GM19025 (cell line): ENCODE results near the gene ARID1B.

Experiments
- ATAC-seq: cut with Tn5 transposase; IDR thresholded peaks from one replicate; pipeline ENCODE4 v1.9.1; 2021; ENCODE audit warnings: mild to moderate bottlenecking, low read depth, moderate library complexity; ENCODE audit not compliant: unreplicated experiment

Gene ARID1B

DNA sequence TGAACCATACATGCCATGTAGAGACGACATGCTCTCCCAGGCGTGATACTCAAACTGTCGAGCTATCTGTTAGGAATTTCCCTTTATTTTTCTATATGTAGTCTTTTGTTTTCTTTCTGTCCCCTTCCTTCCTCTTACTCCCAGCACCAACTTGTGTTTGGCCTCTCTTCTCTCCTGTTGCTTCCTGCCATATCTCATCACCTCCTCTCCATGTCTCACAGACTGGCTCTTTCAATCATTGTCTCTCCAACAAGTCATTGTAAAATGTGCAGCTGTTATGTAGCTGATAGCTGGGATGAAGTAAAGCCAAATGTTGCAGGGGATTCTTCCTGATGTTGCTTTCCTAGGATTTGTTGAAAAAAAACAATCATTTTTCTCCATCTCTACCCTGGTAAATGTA, 311.7 kb downstream of the ARID1B start:
- no peak for ATAC-seq

DNA sequence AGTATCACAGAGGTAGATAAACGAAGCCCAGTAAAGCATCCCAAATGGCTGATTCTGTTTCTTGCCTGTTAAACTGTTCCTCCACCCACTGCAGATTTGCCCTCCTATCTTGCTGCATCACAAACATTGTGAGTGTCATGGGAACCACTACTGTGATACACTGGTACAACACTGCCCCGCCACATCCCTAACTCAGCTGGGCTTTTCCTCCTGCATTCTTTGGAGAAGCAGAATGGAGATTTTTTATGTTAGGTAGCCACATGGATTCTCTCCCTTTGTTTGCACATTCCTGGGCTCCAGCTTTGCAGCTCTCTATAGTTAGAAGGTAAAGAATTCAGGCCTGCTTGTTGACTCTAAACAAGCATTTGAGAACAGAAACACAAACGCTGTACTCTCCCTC, 312.1 kb downstream of the ARID1B start:
- ATAC-seq: no peak

DNA sequence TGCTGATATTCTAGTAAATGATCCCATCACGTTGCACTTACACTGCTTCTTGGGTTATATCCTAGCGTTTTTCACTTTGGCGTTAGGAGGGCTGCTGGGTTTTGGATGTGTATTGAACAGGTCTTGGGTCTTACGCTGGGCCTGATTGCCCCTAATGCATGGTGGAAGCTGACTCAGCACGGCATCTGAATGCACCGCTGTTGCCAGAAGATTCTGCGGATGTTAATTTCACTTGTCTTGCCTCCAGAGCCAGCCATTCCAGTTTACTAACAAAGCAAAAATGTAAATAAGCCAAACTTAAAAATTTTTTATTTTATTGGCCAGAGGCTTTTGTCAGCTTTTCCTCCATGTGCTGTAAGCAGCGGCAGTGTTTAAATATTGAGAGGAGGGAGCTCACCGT, 312.7 kb downstream of the ARID1B start:
- ATAC-seq: no peak

DNA sequence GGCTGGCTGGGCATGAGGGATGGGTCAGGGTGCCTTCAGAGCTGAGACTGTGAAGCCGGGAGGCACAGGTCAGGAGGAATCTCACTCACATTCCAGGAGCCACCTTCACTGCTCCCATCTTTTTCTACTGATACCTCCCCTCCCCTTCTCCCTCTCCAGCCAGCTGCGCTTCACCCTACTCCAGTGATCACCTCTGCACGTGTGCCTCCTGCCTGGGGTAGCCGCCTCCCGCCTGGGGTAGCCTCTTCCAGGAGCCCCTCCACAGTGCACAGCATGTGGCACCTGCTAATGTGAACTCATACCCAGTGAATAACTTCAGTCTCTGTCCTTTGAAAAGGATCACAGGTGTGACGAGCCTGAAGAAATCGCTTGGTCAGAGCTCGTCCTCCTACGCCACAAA, 313.6 kb downstream of the ARID1B start:
- ATAC-seq: no peak

DNA sequence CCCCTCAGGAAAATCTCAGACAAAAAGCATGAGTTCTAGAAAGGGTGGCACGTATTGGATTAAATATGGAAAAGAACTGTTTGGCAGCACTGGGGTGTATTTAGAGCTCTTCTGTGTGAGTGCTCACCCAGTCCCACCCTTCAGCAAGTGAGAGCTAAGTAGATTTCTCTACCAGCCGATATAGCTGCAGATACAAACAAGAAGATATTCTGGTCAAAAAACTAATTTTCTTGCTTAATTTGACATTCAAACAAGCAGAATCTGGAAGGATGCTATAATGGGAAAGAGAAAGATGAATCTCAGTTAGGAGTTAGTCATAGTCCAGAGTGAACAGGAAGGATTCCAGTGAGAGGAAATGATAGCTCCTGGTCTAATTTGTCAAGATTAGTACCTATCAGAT, 314.1 kb downstream of the ARID1B start:
- no peak for ATAC-seq

DNA sequence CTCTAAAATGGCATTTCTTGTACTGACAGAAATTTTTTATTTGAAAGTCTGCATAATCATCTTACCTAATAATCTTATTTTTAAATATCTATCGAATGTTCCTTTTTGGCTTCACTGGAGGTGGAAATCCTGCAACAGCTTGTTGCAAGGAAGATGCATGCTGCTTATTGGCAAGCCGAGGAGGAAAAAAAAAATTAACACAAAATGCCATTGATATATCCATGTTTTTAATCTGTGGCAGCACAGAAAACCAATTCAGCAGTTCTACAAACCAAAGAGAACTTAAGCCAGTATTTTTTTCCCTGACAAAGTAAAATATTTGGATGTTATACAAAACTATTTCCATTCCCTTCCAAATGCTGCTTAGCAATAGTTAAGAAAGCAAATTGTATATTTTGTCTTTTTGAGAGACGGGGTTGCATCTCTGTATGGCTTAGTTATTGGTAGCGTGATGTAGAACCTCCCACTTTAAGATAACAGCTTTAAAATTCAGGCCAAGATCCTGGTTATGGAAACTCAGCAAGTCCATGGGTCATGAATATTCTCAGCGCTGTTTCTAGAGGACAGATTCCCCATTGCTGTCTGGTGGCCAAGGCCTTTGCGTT, 314.8 kb downstream of the ARID1B start:
- ATAC-seq: no peak

DNA sequence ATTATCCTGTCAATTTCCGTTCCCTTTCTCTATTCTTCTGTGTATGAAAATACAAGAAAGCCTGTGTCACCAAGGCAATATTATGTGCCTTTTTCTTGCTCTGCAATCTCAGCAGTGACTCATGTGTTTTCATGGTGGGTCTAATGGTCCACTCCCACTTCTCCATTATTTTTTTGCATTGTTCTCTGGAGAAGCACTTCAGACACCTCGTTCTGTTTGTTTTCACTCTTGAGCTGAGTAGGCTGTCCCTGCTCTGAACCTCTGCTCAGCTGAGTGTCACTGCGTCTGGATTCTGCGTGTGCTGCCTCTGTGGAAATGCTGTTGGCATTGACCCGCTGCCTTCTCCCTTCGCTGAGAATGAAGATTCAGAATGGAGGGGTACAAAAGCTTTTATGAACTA, 315.6 kb downstream of the ARID1B start:
- no peak for ATAC-seq

DNA sequence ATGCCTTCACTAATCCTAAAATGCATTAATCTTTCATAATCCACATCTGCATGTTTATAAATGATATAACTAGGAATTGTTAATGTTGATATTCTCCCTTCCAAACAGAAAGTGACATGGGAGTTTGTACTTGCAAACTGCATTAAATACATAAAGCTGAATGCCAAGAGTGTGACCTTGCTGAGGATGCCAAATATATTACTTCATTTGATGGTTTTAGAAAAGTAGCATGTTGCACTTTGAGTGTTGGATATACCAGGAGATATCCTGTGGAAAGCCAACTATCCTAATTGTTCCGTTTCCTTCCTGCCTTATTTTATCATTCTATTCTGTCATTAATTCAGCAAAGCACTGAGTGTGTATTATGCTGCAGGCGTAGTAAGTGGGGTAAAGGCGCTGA, 316.4 kb downstream of the ARID1B start:
- no peak for ATAC-seq

DNA sequence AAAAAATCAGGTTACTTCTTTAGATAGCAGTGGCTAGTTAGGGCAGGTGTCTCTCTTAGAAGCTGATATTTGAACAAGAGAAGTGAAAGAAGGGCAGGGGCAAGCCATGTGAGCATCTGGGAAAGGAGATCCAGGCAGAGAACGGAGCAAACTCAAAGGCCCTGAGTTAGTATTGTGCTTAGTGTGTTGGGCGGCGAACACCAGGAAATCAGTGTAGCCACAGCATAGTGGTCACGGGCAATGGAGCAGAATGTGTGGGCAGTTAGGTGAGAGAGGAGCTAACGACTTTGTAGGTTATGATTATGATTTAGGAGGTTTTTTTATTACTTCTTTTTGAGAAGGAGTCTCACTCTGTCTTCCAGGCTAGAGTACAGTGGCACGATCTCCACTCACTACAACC, 316.9 kb downstream of the ARID1B start:
- no peak for ATAC-seq

DNA sequence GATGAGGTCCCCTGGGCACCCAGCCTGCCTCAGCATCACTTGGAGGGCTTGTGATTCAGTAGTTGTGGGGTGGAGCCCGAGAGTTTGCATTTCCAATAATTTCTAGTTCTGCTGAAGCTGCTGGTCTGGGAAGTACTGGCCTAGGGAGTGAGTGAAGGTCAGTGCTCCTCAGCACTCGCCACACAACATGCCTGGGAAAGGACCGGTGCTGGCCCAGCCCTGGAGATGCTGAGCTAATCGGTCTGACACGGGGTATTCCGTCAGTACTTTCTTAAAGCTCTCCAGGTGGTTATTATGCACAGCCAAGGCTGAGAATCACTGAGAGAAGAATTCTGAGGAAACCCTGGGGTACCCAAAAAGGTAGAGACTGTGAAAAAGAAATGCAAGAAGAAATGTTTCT, 317.9 kb downstream of the ARID1B start:
- no peak for ATAC-seq

DNA sequence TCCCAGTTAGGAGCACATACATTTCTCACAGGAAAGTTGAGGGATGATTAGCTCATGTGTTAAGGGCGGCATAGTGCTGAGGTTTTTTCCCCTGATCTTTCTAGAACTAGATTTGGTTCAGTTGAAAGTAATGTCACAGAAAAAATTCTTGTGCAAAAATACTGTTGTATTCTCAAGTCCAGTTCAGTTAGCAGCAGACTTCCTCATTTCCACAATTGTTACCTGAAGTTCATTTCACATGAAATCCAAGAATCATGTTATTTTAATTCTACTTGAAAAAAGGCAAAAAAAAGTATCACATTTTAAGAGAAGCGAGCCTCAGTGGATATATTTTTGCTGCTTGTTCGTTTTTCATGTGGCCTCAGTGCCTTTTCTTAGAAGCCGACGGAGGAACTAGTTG, 318.4 kb downstream of the ARID1B start:
- ATAC-seq: no peak

DNA sequence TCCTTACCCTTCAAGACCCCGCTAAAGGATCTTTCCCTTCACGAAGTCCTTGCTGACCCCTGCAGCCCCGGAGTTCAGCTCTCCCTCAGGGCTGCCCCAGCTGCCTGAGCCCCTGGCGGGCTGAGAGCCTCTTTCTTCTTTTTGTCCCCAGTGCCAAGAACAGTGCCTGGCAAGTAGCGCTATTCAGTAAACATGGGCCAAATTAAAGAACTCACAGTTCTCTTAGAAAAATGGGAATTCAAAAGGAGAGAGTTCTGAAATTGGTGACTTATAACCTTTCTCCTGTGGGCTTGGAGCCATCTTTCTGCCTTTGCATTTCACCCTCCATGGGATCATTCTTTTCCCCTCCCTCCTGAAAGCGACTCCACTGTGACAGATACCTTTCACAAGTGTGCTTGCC, 318.9 kb downstream of the ARID1B start:
- ATAC-seq: no peak

DNA sequence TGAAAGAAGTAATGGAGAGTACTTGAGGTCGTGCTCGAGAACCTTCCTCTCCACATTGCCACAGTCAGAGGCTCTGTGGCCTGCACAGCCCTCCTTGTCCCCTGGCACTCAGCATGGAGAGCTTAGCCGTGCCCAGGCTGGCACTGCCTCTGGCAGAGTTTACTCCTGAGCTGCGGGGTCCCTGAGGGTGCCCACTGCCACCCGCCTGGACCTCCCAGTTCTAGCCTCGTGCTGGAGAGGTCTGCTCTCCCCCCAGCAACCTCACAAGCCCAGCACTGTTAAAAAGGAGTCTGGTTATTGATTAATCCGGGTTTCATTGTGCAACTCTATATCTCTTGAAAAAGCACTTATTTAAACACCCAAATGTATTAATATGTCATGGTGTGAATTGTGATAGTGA, 319.3 kb downstream of the ARID1B start:
- ATAC-seq: no peak

DNA sequence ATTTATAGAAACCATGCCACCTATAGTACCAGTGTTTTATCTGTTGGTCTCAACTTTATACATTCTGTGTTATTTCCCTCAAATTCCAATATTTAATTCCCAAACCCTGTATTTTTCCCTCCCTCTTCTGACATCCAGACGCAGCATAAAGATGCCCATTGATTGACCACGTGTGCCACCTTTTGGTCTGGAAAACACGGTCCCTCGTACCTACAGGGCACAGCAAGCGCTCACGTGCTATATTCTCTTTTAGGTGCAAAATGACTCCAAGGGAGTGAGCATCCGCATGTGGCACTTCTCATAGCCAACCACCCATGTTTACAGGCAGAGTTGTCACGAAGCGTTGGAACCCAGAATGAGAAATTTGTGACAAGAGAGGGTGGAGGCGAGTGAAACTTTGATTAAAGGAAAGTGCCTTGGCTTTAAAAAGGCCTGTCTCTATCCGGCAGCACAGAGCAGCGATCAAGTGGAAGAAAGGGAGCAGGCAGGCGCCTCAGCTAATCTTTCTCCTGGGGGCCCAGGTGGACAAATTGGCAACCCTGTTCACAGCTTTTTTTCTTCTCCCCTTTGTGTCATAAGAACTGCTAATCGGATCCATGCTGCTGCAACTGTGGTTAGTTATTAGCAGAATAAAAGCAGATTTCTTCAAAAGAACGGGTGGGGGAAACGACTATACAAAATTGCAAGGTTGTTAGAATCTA, 320.2 kb downstream of the ARID1B start:
- no peak for ATAC-seq

DNA sequence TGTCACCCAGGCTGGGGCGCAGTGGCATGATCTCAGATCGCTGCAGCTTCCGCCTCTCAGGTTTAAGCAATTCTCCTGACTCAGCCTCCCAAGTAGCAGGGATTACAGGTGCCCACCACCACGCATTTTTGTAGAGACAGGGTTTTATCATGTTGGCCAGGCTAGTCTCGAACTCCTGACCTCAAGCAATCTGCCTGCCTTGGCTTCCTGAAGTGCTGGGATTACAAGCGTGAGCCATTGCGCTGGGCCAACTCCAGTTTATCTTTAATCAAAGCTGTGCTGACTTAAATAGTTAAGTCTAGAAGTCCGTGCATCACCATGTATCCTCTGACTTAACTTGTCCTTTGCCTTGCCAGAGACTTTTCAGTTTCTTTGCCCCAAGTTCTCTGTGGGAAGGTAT, 321.8 kb downstream of the ARID1B start:
- no peak for ATAC-seq

DNA sequence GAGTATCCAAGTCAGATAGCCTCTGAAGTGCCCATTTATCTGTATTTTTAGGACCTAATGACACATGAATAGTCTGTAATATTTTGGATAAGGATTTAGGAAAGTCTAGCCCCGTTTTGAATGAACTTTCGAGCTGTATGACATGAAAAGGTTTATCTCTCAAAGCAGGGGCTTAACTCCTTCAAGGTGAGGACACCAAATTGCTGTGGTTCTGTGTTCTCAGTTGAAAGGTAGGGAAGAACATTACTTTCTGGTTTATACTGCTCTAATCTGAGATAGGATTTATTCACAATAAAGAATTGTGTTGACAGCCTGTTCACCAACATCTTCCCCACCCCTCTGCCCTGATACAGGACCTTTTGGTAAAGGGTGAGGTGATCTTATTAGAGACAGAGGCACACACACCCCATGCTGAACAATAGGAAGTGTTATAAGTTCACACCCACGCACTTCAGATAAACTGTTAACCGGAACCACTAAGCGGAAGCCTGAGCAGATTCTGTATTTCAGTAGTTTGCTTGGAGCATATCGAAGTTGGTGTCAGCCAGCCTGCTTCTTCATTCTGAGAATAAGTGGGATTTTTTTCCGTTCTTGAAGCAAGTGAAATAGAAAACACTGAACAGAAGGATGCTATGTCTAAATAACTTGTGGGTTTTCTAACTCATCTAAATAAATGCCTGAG, 322.9 kb downstream of the ARID1B start:
- ATAC-seq: peak; percentile 97

DNA sequence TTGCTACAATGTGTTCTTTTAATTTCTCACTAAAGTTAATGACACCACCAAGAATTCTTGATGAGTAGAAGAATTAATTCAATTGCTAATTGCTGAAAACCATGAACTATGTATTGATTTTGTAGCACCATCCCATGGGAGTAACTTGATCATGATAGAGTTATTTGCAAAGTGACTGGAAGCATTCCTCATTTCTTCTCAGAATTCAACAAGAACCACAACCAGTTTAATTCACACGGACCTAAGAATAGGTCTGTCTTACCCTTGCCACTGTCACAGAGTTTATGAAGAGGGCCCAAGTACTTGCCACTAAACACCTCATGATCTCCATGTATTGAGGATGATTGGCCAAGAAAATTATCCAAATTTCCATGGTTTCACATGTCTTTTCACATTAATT, 324.0 kb downstream of the ARID1B start:
- ATAC-seq: no peak

DNA sequence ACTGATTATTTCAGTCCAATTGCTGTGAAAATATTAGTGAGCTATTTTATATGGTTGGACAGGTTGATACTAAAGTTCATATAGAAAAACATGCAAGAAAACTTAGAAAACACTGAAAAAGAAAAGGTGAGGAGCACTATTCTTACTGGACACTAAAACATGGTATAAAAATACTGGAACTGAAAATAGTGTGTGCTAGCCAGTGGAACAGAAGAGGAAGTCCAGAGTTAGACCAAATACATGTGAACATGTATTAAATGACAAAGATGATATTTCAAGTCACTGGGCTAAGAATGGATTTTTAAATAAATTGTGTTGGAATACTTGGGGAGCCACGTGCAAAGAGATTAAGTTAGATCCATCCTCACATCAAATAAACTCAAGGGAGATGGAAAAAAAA, 327.6 kb downstream of the ARID1B start:
- ATAC-seq: no peak

DNA sequence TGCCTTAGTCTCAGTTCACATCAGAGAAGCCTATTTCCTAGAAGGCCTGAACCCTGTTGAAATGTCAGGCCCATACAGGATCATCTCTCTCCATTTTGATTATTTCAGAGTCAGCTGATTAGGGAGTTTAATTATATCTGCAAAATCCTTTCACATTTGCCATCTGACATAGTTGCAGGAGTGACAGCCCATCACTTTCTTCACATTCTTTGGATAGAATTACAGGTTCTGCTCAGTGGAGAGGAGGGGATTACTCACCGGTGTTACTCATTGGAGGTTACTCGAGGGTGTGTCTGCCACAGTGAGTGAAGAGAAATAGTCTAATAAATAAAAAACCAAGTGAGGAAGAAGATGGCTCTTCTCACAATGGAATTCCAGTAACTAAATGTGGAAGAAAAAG, 329.3 kb downstream of the ARID1B start:
- ATAC-seq: no peak

DNA sequence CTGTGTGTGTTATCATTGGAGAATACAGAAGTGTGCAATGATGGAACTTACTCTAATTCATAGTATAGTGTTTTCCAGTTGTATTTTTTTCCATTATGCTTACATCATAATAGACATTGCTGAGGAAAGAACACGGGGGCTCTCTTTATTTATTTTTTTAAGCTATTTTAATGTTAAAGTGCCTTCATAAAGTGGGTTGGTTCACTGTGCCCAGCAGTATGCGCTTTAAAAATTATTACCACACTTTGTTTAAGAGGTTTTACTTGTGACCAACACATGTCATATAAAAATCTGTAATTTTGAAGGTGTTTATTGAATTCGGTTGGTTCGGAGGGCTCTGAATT, 330.4 kb downstream of the ARID1B start:
- no peak for ATAC-seq

DNA sequence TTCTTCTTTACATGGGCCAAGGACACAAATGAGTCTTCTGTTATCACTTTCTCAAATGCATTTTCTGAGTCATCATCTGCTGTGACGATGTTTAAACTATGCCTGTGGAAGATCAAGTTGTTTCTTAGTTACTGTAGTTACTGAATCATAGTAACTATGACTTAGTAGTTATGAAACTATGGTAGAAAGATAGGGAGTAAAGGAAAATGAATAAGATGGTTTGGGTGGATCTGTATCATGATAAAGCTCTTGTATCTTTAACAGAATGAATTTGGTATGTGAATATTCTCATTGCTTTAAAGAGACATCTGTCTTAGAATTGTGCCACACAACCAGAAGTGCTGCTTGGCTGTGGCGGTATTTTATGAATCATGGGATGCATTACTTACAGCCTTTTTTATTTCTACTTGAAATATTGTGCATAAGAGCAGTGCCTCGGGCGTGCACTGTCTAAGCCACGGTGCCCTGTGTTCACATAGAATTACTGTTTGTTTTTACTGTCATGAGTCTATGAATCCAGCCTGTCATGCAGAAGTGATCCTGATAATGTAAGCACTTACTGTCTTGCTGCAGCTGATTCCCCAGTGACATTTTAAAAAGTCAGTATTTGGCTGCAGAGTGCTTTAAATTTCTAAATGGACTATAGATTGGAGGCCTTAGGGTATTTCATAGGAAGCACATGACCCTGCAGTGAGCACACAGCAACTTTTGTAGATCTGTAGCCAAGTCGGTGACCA, 330.9 kb downstream of the ARID1B start:
- ATAC-seq: no peak

DNA sequence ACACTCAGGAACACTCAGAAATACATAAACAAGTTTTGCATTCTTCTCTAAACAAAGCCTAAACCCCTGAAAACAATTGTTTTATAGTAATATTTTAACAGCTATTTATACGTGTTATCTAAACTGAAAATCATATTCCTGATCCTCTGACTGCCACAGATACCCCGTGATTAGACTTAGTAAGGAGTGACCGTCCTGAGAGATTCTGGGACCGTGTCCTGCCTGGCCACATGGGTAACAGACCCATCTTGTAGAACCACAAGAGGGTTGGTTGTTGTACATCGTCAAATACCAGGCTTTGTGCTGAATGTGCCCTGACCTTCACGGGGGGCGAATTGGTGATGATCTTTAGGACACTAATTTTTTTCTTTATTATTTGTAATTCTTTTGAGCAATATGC, 331.7 kb downstream of the ARID1B start:
- no peak for ATAC-seq
